ENCODE measurements around the gene OR51B5.
"Not testable (repeated sequence)": the region's sequence is repeated elsewhere in the genome, so short reads cannot be mapped to it uniquely, and the experiment has no call there.

The OR51B5 gene

GRCh38 chr11:5343474-5344335 is at the start of gene OR51B5:
Gene OR51B5 (minus strand): TSS chr11:5343524. CDS start chr11:5343524, 0 bp downstream.
- DNase-seq: no peak

- no peak for DNase-seq
Observed at GRCh38 chr11:5390210-5390609, 46.9 kb upstream of the OR51B5 start.

DNA sequence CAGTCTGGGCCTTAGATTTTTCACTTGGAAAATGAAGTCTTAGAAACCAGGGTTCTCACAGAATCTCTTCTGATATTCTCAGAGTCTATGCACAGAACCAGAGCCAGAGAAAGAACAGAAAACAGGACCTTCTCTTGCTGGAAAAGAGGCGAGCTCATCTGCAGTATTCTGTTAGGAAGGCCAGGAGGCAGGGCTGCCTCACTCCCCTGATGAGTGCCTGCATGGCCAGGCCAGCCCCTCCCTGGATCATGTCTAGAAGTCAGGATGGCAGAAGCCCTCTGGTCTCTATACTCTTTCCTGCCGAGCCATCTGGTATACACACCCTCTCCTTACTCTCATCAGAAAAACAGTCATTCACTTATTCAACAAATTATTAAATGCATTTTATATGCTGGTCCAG is 41.0 kb upstream of the OR51B5 start:
- no peak for DNase-seq

GRCh38 chr11:5383576-5383975 is 40.3 kb upstream of the OR51B5 start, which contains the start of gene OR51M1:
Gene OR51M1 (plus strand): TSS chr11:5383812. CDS start chr11:5389399, 5,587 bp downstream.
- DNase-seq: no peak

- DNase-seq: peak; percentile 3
Observed at GRCh38 chr11:5380740-5381342, 37.5 kb upstream of the OR51B5 start.

- DNase-seq: no peak
Observed at GRCh38 chr11:5369789-5370188, 26.5 kb upstream of the OR51B5 start.

DNA sequence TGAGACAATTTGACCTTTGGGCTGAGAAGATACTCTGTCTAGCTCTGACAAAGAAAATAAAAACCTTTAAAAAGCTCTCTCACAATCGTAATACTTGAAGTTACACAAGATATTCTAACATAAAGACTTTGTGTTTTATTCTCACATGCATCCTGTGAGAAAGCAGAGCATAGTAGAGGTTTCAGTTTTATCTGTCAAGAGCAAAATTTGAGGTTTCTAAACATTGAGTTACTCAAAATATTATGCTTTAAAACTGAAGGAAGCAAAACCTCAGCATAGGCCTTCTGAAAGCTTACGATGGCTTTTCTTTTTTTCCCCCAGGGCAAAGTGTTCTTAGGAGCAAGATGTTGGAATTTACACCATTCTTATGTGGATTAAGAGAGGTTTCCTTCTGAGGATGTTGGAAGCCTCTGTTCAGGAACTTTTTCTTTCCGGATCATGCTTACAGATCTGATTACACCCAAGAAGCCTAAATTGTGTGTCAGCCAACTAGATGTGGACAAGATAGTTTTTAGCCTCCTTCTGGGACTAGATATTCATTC is 25.2 kb upstream of the OR51B5 start:
- DNase-seq: no peak

DNA sequence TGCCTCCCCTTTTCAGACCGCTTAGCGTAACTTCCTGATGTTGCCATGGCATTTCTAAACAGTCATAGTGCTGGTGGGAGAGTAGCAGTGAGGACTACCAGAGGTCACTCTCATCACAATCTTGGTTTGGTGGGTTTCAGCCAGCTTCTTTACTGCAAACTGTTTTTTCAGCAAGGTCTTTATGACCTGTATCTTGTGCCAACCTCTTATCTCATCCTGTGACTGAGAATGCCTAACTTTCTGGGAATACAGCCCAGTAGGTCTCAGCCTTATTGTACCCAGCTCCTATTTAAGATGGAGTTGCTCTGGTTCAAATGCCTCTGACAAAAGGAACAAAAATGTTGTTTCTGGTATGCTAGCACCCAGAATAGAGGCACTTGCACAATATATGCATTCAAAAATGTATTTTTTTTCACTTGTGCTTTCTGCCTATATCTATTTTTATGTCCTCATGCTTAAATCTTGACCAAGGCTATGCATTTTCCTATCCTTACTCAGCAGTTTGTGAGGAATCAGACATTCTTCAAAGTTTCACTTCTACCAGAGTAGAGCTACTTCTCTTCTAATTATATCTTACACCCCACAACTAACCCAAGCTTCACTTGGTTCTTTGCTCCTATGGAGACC is 24.2 kb upstream of the OR51B5 start:
- DNase-seq: no peak

DNA sequence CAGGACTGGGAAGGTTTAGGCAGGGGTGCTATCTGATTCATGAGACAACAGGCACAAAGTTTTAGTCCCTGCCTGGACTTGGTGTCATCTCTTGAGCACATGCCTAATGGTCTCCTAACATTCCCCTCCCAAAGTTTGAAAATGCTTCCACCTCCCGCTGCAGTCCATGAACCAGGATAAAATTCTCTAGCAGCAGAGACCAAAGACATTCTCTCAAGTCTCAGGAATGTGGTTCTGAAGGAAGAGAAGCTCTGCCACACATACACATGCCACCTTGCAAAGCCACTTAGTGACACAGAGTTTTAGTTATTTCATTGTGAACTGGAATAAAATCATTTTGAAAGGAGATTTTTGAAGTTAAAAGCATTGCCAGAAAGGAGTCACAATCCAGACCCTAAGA is 23.5 kb upstream of the OR51B5 start:
- DNase-seq: no peak

- DNase-seq: not testable (repeated sequence)
Observed at GRCh38 chr11:5366365-5366764, 23.0 kb upstream of the OR51B5 start.

GRCh38 chr11:5364214-5364613 is 20.9 kb upstream of the OR51B5 start:
- no peak for DNase-seq

- DNase-seq: no peak
Observed at GRCh38 chr11:5363679-5364078, 20.4 kb upstream of the OR51B5 start.

DNA sequence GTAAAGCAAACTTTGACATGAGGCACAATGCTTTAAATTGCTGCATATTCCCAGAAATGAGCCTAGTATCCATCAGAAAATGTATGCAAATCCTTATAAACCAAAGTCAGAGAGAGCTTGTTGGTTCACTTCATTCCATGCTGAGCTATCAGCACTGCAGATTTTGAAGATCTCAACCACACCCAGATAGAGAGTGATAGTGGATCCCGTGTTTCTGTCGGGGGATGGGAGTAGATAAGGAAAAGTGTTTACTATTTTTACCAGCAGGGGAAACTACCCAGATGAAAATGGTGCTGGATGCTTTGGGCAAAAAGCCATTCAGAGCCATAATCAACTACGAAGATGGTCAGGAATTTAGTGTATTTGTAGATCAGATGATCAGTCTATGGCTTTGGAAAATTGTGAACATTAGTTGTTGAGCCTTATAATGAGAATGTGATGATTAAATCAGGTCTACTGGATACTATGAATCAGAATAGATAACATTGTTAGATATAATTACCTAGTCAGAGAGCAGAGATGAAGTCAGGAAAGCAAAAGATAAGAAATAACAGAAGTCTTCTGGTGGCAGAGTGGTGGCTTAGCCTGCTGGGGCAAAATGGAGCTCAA is 18.8 kb upstream of the OR51B5 start:
- no peak for DNase-seq

DNA sequence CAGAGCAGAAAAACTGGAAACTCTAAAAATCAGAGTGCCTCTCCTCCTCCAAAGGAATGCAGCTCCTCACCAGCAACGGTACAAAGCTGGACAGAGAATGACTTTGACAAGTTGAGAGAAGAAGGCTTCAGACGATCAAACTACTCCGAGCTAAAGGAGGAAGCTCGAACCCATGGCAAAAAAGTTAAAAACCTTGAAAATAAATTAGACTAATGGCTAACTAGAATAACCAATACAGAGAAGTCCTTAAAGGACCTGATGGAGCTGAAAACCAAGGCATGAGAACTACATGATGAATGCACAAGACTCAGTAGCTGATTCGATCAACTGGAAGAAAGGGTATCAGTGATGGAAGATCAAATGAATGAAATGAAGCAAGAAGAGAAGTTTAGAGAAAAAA is 12.7 kb upstream of the OR51B5 start:
- not testable (repeated sequence) for DNase-seq

DNA sequence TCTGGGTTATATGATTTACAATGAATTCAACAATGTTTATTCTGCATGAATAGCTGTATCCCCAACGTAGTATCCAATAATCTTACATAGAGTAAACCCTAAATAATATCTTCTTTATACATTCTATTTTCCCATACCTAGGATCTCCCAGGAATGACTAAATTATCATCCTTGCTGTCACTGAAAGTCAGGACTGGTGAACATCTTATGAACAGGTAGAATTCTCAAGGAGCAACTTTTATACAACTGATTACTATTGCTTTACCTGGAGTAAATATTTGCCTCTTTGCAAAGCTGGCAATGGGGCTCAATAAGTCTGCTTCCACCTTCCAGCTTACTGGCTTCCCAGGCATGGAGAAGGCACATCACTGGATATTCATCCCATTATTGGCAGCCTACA is 7.9 kb upstream of the OR51B5 start, which contains the start of gene OR51B6:
TSS of gene OR51B6 (plus strand) at position 301 of the 400 bp plus-strand sequence. CDS start at position 301, 0 bp downstream.
- DNase-seq: no peak

GRCh38 chr11:5349550-5349949 is 6.2 kb upstream of the OR51B5 start:
- DNase-seq: no peak

DNA sequence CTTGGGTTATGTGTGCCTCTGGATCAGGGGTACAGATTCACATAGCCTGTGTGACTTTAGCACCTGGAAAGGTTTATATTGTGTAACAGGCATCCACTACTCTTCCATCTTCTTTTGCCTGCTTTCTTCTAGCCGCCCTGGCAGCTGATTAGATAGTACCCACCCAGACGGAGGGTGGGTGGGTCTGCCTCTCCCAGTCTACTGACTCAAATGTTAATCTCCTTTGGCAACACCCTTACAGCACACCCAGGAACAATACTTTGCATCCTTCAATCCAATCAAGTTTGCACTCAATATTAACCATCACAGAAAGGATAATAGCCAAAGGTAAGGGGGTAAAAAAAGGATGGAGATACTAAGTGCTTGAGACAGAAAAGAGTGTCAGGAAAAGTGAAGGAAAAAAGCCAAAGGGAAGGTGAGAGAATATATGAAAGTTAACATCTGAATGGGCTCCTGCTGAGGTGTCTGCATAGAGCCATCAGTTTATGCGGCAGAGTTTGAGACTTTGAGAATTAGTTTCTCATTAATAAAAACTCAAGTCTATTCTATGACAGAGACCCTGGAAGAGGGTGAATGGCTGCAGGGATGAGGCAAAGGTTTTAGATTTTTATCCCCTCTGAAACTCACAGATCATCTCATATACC is 5.3 kb upstream of the OR51B5 start:
- no peak for DNase-seq

GRCh38 chr11:5345831-5346230 is 2.5 kb upstream of the OR51B5 start:
- no peak for DNase-seq

DNA sequence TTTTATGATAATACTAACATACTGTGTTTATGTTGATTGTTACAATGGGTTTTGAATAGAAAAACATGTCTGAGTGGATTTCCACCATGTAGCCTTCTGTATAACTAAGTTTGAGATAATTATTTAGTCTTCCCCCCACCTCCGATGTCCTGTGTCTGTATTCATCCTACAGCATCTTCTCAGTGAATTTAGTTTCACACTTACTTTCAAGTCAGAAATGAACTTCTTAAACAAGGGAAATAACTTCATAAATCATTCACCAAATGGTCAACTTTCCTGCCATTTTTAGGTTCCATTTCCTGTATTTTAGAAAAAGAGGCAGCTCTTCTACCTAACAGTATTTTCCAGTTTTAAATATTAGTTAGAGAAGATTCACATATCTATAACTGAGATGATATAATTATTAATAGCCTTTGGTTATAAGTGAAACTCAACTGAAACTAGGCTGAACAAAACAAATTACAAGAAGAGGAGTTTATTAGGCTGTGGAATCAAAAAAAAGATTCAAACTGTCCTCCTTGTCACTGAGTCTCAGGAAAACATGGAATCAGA is 3.5 kb downstream of the OR51B5 start:
- DNase-seq: no peak

GRCh38 chr11:5337253-5337652 is 6.1 kb downstream of the OR51B5 start:
- DNase-seq: not testable (repeated sequence)

DNA sequence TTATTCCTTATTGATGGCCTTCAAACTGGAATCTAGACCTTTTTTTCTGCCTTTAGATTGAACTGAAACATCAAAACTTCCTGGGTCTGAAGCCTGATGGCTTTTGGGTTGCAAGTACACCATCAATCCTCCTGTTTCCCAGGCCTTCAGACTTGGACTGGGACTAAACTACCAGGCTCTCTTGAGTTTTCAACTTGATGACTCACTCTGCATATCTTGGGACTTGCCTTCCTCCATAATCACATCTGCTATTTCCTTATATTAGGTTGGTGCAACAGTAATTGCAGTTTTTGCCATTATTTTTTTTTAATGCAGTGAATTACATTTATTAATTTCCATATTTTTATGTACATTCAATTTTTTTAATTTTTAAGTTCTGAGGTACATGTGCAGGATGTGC is 7.0 kb downstream of the OR51B5 start:
- DNase-seq: no peak

DNA sequence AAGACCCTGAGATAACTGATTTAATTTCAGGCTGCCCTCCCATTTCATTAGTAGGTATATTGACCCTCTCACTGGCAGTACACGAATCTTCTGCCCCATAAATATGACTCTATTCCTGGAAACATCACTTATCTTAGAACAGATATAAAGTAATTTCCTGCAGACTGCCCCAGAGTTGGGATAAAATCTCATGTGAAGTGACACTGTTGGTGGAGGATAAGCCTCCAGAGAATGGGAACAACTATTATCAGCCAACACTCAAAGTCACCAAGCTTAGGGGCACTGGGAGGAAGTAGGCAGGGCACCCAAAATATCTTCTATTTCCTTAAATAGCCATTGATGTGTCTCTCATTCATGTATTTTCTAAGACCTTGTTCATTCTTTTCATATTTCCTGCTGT is 8.2 kb downstream of the OR51B5 start:
- DNase-seq: no peak
